ENCODE results near the gene MS4A12.

DNA sequence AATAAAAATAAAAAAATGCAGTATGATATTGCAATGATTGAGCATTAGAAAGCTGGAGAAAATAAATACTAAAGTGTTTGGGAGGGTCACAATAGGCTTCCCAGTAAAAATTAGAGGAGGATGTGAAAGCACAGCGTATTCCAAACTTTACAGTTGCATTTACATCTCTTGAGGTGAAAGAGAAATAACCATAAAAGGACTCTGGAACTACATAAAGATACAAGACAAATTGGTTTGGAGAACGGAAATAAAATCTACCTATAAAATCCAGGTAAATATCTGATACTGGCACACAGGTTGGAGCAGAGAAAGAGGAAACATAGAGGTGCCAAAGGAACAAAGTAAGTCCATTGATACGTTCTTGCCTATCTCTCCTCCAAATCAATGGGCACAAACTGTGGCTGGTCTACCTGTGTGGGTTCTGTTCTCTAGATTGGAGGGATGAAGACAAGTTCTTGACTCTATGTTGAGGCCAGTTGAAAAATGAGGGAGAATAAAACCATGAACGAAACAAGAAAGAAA, at the start of gene MS4A12:
- TF ChIP-seq POLR2A (IDR thresholded peaks at IDR 0.05; ENCODE audit: low read depth, low read length) = no peak
- no peak for TF ChIP-seq PAX5 (IDR thresholded peaks at IDR 0.05; ENCODE audit: insufficient read depth, low read length, severe bottlenecking)
- TF ChIP-seq POLR2AphosphoS5 (IDR thresholded peaks at IDR 0.05; ENCODE audit: low read depth, low read length) = no peak
- TF ChIP-seq SPI1 (IDR thresholded peaks at IDR 0.05; ENCODE audit: low read depth, low read length) = no peak
- TF ChIP-seq TAF1 (IDR thresholded peaks at IDR 0.05; ENCODE audit: low read depth, low read length) = no peak

Measured in GM12891 (cell line).